KBM-7 (cell line): Measurements from ENCODE around the gene LEAP2.

Experiments
- DNase-seq: peaks from one replicate; pipeline ENCODE4 v3.0.0-alpha.2; 2015
- in situ Hi-C: fragments of 300-500 bp; cut with MboI; formaldehyde crosslinking; loops from 2 replicates; pipeline ENCODE4 v1.14.3; 2020; ENCODE audit warnings: low sequenced_read_pairs, low pct_unique_long_range_greater_than_20kb, mixed read lengths

LEAP2 gene

GRCh38 chr5:132915681-132916080 is 42.2 kb downstream of the LEAP2 start:
- in situ Hi-C loops = no loop called here
- no peak for DNase-seq

DNA sequence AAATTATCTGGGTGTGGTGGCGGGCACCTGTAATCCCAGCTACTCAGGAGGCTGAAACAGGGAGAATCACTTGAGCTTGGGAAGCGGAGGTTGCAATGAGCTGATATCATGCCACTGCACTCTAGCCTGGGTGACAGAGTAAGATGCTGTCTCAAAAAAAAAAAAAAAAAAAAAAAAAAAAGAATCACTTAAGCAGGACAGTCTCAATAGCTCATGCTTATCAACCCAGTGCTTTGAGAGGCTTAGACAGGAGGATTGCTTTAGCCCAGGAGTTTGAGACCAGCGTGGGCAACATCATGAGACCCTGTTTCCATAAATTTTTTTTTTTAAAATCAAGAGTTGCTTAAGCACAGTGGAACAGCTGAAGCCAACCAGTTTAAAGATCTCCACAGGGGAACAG is 42.6 kb downstream of the LEAP2 start:
- in situ Hi-C loops = no loop called here

More for the DNA sequence above, 42.6 kb downstream of the LEAP2 start:
- no peak for DNase-seq
